ENCODE results near the gene FBN3. TPM values are rescaled to one million over a fixed set of nuclear protein-coding genes. Genes with fewer than 3 reads are reported as not detected.

FBN3 gene
- polyA plus RNA-seq, 1 experiment: not detected

DNA sequence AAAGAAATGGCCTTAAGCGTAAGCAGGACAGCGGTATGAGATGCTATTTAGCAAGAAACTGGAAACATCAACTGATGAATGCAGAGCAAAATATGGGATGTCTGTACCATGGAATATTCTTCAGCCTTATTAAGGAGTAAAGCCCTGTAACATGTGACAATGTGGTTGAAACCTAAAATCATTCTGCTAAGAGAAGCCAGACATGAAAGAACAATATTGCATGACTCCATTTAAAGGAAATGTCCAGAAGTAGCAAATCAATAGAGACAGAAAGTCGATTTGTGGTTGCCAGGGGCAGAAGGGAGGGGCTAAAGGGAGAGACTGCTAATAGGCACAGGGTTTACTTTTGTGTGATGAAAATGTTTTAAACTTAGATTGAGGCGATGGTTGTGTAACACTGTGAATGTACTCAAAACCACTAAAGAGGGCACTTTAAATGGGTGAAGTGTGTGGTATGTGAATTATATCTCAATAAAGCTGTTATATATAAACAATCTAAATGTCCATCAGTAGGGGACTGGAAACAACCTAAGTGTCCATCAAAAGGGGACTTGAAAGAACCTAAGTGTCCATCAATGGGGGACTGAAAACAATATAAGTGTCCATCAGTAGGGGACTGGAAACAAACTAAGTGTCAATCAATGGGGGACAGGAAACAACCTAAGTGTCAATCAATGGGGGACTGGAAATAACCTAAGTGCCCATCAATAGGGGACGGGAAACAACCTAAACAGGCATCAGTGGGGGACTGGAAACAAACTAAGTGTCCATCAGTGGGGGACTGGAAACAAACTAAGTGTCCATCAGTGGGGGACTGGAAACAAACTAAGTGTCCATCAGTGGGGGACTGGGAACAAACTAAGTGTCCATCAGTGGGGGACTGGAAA lies 51.5 kb downstream of the FBN3 start:
- no peak for DNase-seq (ENCODE audit: low read depth, low spot score)
- TF ChIP-seq, protein P1, sequence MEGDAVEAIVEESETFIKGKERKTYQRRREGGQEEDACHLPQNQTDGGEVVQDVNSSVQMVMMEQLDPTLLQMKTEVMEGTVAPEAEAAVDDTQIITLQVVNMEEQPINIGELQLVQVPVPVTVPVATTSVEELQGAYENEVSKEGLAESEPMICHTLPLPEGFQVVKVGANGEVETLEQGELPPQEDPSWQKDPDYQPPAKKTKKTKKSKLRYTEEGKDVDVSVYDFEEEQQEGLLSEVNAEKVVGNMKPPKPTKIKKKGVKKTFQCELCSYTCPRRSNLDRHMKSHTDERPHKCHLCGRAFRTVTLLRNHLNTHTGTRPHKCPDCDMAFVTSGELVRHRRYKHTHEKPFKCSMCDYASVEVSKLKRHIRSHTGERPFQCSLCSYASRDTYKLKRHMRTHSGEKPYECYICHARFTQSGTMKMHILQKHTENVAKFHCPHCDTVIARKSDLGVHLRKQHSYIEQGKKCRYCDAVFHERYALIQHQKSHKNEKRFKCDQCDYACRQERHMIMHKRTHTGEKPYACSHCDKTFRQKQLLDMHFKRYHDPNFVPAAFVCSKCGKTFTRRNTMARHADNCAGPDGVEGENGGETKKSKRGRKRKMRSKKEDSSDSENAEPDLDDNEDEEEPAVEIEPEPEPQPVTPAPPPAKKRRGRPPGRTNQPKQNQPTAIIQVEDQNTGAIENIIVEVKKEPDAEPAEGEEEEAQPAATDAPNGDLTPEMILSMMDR (IDR thresholded peaks at IDR 0.05; ENCODE audit: low read depth, low read length): no peak
- H3K4me3 ChIP-seq (ENCODE audit: low read depth, low read length): no peak overlapping the region
- peaks cover 32% of the 10 kb centered on the region for H3K9me3 ChIP-seq (ENCODE audit: control insufficient read depth, insufficient read depth, low read length)
- POLR2A ChIA-PET: no interaction called here
- CTCF ChIA-PET: no interaction called here
- no peak overlapping the region for H3K27ac ChIP-seq (ENCODE audit: low read depth, low read length)
- no peaks in the 10 kb centered on the region for H3K27me3 ChIP-seq (ENCODE audit: control insufficient read depth, insufficient read depth, low read length)

DNA sequence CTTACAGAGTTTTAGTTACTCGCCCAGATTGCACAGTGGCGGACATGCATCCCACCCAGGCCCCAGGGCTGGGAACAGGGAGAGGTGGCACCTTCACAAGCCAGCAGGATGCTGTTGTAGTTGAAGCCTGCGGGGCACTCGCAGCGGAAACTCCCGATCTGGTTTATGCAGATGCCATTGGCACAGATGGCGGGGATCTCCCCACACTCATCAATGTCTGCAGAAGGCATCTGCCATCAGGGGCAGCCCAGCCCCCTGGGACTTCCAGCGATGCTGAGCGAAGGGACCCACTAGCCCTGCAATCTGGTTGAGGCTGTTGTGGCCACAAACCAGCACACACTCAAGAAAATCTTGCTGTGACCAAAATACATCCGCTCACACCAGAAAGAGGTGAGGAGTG lies 52.2 kb downstream of the FBN3 start:
- CTCF ChIA-PET: no interaction called here
- H3K9me3 ChIP-seq (ENCODE audit: control insufficient read depth, insufficient read depth, low read length): peaks cover 32% of the 10 kb centered on the region
- H3K4me3 ChIP-seq (ENCODE audit: low read depth, low read length): no peak overlapping the region
- TF ChIP-seq, protein P1 (IDR thresholded peaks at IDR 0.05; ENCODE audit: low read depth, low read length): no peak
- no peak for DNase-seq (ENCODE audit: low read depth, low spot score)
- no peaks in the 10 kb centered on the region for H3K27me3 ChIP-seq (ENCODE audit: control insufficient read depth, insufficient read depth, low read length)
- H3K27ac ChIP-seq (ENCODE audit: low read depth, low read length): no peak overlapping the region
- POLR2A ChIA-PET: no interaction called here

- no peak overlapping the region for H3K27ac ChIP-seq (ENCODE audit: low read depth, low read length)
- no peaks in the 10 kb centered on the region for H3K27me3 ChIP-seq (ENCODE audit: control insufficient read depth, insufficient read depth, low read length)
- TF ChIP-seq, protein P1 (IDR thresholded peaks at IDR 0.05; ENCODE audit: low read depth, low read length): 0 out of 2 replicates have a peak, but pooled peaks have one; percentile 7
- no peak overlapping the region for H3K4me3 ChIP-seq (ENCODE audit: low read depth, low read length)
- H3K9me3 ChIP-seq (ENCODE audit: control insufficient read depth, insufficient read depth, low read length): peaks cover 32% of the 10 kb centered on the region
- ChIA-PET CTCF (no interaction called here), POLR2A (no interaction called here)
- DNase-seq (ENCODE audit: low read depth, low spot score): no peak
These were observed 53.3 kb downstream of the FBN3 start for GRCh38 chr19:8096071-8096470.

DNA sequence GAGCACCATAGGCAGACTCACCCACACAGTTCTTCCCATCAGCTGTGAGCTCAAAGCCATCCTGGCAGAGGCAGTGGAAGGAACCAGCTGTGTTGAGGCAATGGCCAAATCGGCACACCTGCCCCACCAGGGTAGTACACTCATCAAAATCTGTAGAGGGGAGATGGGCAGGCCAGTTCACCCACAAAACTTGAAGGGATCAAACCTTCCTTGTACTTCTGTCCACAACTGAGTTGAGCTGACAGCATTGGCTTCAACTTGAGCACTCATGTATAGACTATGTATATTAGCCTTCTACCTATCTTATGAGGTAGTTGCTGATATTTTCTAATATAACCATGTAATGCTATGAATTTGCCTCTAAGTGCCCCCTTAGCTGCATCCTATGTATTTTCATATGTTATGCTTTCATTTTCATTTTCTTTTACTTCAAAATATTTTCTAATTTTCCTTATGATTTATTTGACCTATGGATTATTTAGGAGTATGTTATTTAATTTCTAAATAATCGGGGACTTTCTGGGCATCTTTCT lies 54.0 kb downstream of the FBN3 start:
- POLR2A ChIA-PET: no interaction called here
- Histone ChIP-seq H3K27ac (ENCODE audit: low read depth, low read length) (no peak overlapping the region), H3K27me3 (ENCODE audit: control insufficient read depth, insufficient read depth, low read length) (no peaks in the 10 kb centered on the region), H3K9me3 (ENCODE audit: control insufficient read depth, insufficient read depth, low read length) (peaks cover 32% of the 10 kb centered on the region), H3K4me3 (ENCODE audit: low read depth, low read length) (no peak overlapping the region)
- DNase-seq (ENCODE audit: low read depth, low spot score): no peak
- TF ChIP-seq, protein P1 (IDR thresholded peaks at IDR 0.05; ENCODE audit: low read depth, low read length): no peak
- CTCF ChIA-PET: no interaction called here

DNA sequence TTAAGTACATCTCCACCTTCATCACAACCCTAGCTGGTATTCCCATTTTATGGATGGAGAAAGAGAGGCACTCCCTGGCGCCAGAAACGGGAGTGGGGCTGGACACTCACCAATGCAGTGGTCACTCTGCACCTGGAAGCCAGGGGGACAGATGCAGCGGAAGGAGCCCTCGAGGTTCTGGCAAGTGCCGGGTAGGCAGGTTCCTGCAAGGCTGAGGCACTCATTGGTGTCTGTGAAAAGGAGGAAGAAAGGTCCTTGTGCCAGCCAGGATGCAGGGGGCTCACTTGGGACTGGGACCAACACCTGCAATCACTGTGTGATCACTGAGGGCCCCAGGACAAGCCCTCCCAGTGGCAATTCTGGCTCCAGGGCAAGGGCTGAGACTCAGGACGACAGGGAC lies 55.1 kb downstream of the FBN3 start:
- Histone ChIP-seq H3K27me3 (ENCODE audit: control insufficient read depth, insufficient read depth, low read length) (no peaks in the 10 kb centered on the region), H3K27ac (ENCODE audit: low read depth, low read length) (no peak overlapping the region), H3K9me3 (ENCODE audit: control insufficient read depth, insufficient read depth, low read length) (peaks cover 40% of the 10 kb centered on the region), H3K4me3 (ENCODE audit: low read depth, low read length) (no peak overlapping the region)
- TF ChIP-seq, protein P1 (IDR thresholded peaks at IDR 0.05; ENCODE audit: low read depth, low read length): no peak
- no peak for DNase-seq (ENCODE audit: low read depth, low spot score)
- ChIA-PET CTCF (no interaction called here), POLR2A (no interaction called here)

Measured in AG04450 (cell line).